H1 (cell line): Measurements from ENCODE around the gene MINAR2. TPM values are rescaled to one million over a fixed set of nuclear protein-coding genes. Genes with fewer than 3 reads are reported as not detected.

Source experiments
- CTCF ChIA-PET: fragments of 300-600 bp; sonication (Branson Sonifier 250); formaldehyde crosslinking; loops from one replicate; lab custom pipeline; 2021; ENCODE audit not compliant: partially characterized antibody; lab: Charles Lee
- POLR2A ChIA-PET: fragments of 300-600 bp; sonication (Branson Sonifier 250); formaldehyde crosslinking; loops from one replicate; lab custom pipeline; 2021; ENCODE audit warnings: inconsistent platforms; ENCODE audit not compliant: partially characterized antibody; lab: Charles Lee
- DNase-seq, 2 experiments: peaks; one replicate each; pipeline versions ENCODE4 v3.0.0 to v3.0.0-alpha.2; 2010 to 2022; ENCODE audit warnings: low spot score in 2 of 2, low read depth in 1 of 2, mixed read lengths in 1 of 2
- FAIRE-seq: peaks from 2 replicates; lab custom pipeline; 2011; peaks lifted over from hg19 to GRCh38; lab: Jason Lieb, UNC
- H2AFZ ChIP-seq: 2 replicates; pipeline ENCODE4 v1.8.1; 2012; ENCODE audit warnings: low read length, inconsistent platforms
- H2AK5ac ChIP-seq: 2 replicates; pipeline ENCODE4 v1.6.1; 2013; ENCODE audit warnings: low read depth, low read length
- H2BK120ac ChIP-seq: replicated peaks from 2 replicates; pipeline ENCODE3; 2013; ENCODE audit warnings: low read depth, low read length, inconsistent platforms
- H2BK12ac ChIP-seq: 2 replicates; pipeline ENCODE4 v1.6.1; 2013; ENCODE audit warnings: low read depth, low read length
- H2BK15ac ChIP-seq: 2 replicates; pipeline ENCODE4 v1.6.1; 2013; ENCODE audit warnings: low read length
- H2BK20ac ChIP-seq: 2 replicates; pipeline ENCODE4 v1.6.1; 2013; ENCODE audit warnings: low read length
- H2BK5ac ChIP-seq: 2 replicates; pipeline ENCODE4 v1.6.1; 2013; ENCODE audit warnings: low read depth, low read length
- H3K14ac ChIP-seq: 2 replicates; pipeline ENCODE4 v1.6.1; 2013; ENCODE audit warnings: inconsistent platforms; ENCODE audit not compliant: insufficient read length
- H3K18ac ChIP-seq: 2 replicates; pipeline ENCODE4 v1.6.1; 2013; ENCODE audit warnings: low read length; ENCODE audit errors: extremely low read depth
- H3K23ac ChIP-seq: 2 replicates; pipeline ENCODE4 v1.6.1; 2013; ENCODE audit warnings: inconsistent platforms; ENCODE audit not compliant: insufficient read length
- H3K23me2 ChIP-seq: 2 replicates; pipeline ENCODE4 v1.6.1; 2013; ENCODE audit warnings: low read depth, low read length
- H3K27ac ChIP-seq: 2 replicates; pipeline ENCODE4 v1.6.1; 2011; ENCODE audit warnings: low read depth, low read length, inconsistent platforms
- H3K27me3 ChIP-seq, 4 experiments: replicated peaks in 1 of 4; 1 replicate in 1 of 4; 2 replicates in 3 of 4; pipeline versions ENCODE4 v1.6.1 to v1.8.1; 2011 to 2013; ENCODE audit warnings: low read length in 3 of 4, mild to moderate bottlenecking in 3 of 4, inconsistent platforms in 2 of 4, mixed read lengths in 2 of 4, moderate library complexity in 1 of 4; ENCODE audit not compliant: control insufficient read depth in 3 of 4, insufficient read depth in 3 of 4; ENCODE audit errors: extremely low read depth in 1 of 4
- H3K36me3 ChIP-seq, 4 experiments: 2 replicates each; pipeline versions ENCODE4 v1.6.1 to v1.8.1; 2011 to 2013; ENCODE audit warnings: mild to moderate bottlenecking in 4 of 4, low read length in 3 of 4, moderate library complexity in 2 of 4, control low read depth in 1 of 4, inconsistent platforms in 1 of 4; ENCODE audit not compliant: insufficient read depth in 4 of 4, control insufficient read depth in 2 of 4
- H3K4ac ChIP-seq: replicated peaks from 2 replicates; pipeline ENCODE3; 2013; ENCODE audit warnings: low read length, low read depth, mixed read lengths, inconsistent platforms; ENCODE audit not compliant: insufficient read length
- H3K4me1 ChIP-seq, 4 experiments: replicated peaks in 1 of 4; 1 replicate in 1 of 4; 2 replicates in 3 of 4; pipeline versions ENCODE4 v1.6.1 to v1.8.1; 2011 to 2013; ENCODE audit warnings: low read length in 3 of 4, inconsistent platforms in 2 of 4, mixed read lengths in 1 of 4; ENCODE audit not compliant: insufficient read depth in 4 of 4, control insufficient read depth in 3 of 4
- H3K4me2 ChIP-seq, 2 experiments: 2 replicates each; pipeline versions ENCODE4 v1.6.1 to v1.8.1; 2011 to 2013; ENCODE audit warnings: low read depth in 2 of 2, low read length in 2 of 2, control low read depth in 1 of 2, inconsistent platforms in 1 of 2, mild to moderate bottlenecking in 1 of 2; ENCODE audit not compliant: insufficient read depth in 1 of 2
- H3K4me3 ChIP-seq, 4 experiments: fragments of 200-600, 300-600 bp in 1 of 4; sonication (generic), shearing (Covaris generic), sonication (Bioruptor Twin) in 1 of 4; 2 replicates each; pipeline versions ENCODE4 v1.5.1 to v1.8.1; 2011 to 2016; ENCODE audit warnings: low read length in 4 of 4, low read depth in 3 of 4, control low read depth in 2 of 4, inconsistent platforms in 2 of 4, mild to moderate bottlenecking in 2 of 4, mixed read lengths in 1 of 4, moderate library complexity in 1 of 4; ENCODE audit not compliant: insufficient read depth in 2 of 4; ENCODE audit errors: extremely low read depth in 1 of 4
- H3K56ac ChIP-seq: replicated peaks from 2 replicates; pipeline ENCODE3; 2013; ENCODE audit warnings: low read depth, mild to moderate bottlenecking, mixed read lengths, low read length, inconsistent platforms; ENCODE audit not compliant: insufficient read length
- H3K79me1 ChIP-seq: 2 replicates; pipeline ENCODE4 v1.6.1; 2013; ENCODE audit warnings: low read depth, low read length, control low read depth
- H3K79me2 ChIP-seq, 2 experiments: 2 replicates each; pipeline versions ENCODE4 v1.6.1 to v1.8.1; 2012 to 2013; ENCODE audit warnings: low read length in 2 of 2, mild to moderate bottlenecking in 2 of 2, inconsistent platforms in 1 of 2; ENCODE audit not compliant: insufficient read depth in 2 of 2, control insufficient read depth in 1 of 2
- H3K9ac ChIP-seq, 4 experiments: replicated peaks in 1 of 4; 1 replicate in 1 of 4; 2 replicates in 3 of 4; pipeline versions ENCODE4 v1.6.1 to v1.8.1; 2011 to 2013; ENCODE audit warnings: low read depth in 3 of 4, low read length in 3 of 4, control low read depth in 2 of 4, mild to moderate bottlenecking in 2 of 4, moderate library complexity in 2 of 4, inconsistent platforms in 1 of 4; ENCODE audit errors: extremely low read depth in 1 of 4
- H3K9me3 ChIP-seq, 2 experiments: 2 replicates each; pipeline versions ENCODE4 v1.6.1 to v1.8.1; 2012 to 2013; ENCODE audit warnings: mild to moderate bottlenecking in 2 of 2, moderate library complexity in 2 of 2, control low read depth in 1 of 2, inconsistent platforms in 1 of 2, low read depth in 1 of 2, low read length in 1 of 2, mixed read lengths in 1 of 2; ENCODE audit not compliant: insufficient read depth in 2 of 2
- H4K20me1 ChIP-seq, 2 experiments: replicated peaks in 1 of 2; 2 replicates each; pipeline versions ENCODE3 to v1.8.1; 2011 to 2013; ENCODE audit warnings: inconsistent platforms in 2 of 2, low read length in 2 of 2, mild to moderate bottlenecking in 1 of 2; ENCODE audit not compliant: insufficient read depth in 2 of 2, control insufficient read depth in 1 of 2
- H4K5ac ChIP-seq: 2 replicates; pipeline ENCODE4 v1.6.1; 2013; ENCODE audit warnings: low read length, low read depth, mixed read lengths, inconsistent platforms; ENCODE audit not compliant: insufficient read length
- H4K8ac ChIP-seq: 2 replicates; pipeline ENCODE4 v1.8.0; 2013; ENCODE audit warnings: mild to moderate bottlenecking, moderate library complexity, low read length, inconsistent platforms; ENCODE audit not compliant: insufficient read depth; ENCODE audit errors: extremely low read depth
- H4K91ac ChIP-seq: replicated peaks from 2 replicates; pipeline ENCODE3; 2013; ENCODE audit warnings: low read length, mixed read lengths, inconsistent platforms; ENCODE audit not compliant: insufficient read length
- CEBPB ChIP-seq: IDR thresholded peaks from 2 replicates; pipeline ENCODE4 v1.6.1; 2012; ENCODE audit warnings: low read depth, low read length
- EP300 ChIP-seq, 2 experiments: IDR thresholded peaks; 1 replicate in 1 of 2; 2 replicates in 1 of 2; pipeline ENCODE4 v1.6.1; 2011 to 2012; ENCODE audit warnings: low read depth in 2 of 2, low read length in 2 of 2, mild to moderate bottlenecking in 2 of 2, borderline replicate concordance in 1 of 2, inconsistent platforms in 1 of 2, moderate library complexity in 1 of 2
- GTF2F1 ChIP-seq: IDR thresholded peaks from 2 replicates; pipeline ENCODE4 v1.6.1; 2012; ENCODE audit warnings: low read depth, low read length, improper control_type of control experiment, borderline replicate concordance
- JUN ChIP-seq: IDR thresholded peaks from 2 replicates; pipeline ENCODE4 v1.6.1; 2011; ENCODE audit warnings: low read depth, mild to moderate bottlenecking, improper control_type of control experiment, low read length
- WGBS, 2 experiments: shearing (Covaris generic) in 1 of 2; methylation state at CpG; one replicate each; pipeline versions ENCODE4 v1.1.6 to v1.1.7; 2013 to 2015; ENCODE audit warnings: low lambda C conversion rate in 2 of 2, mixed read lengths in 2 of 2, inconsistent platforms in 1 of 2, low coverage in 1 of 2, missing lambda C conversion rate in 1 of 2; ENCODE audit not compliant: insufficient replicate concordance in 2 of 2, insufficient coverage in 1 of 2, insufficient read length in 1 of 2; ENCODE audit errors: extremely low coverage in 1 of 2, missing lambda C conversion rate in 1 of 2; 5-methylcytosine and 5-hydroxymethylcytosine counted together
- polyA plus RNA-seq, 7 experiments: library from polyadenylated mRNA; depleted of rRNA in 3 of 7; stranded (reverse) in 5 of 7; unstranded in 2 of 7; fragments of >200 nt in 5 of 7; fragments of 200-250 nt in 2 of 7; gene quantifications; 1 replicate in 5 of 7; 2 replicates in 1 of 7; 4 replicates in 1 of 7; pipeline versions ENCODE4 v1.2.1 to v1.2.3, GENCODE V29; 2011 to 2013; ENCODE audit warnings: missing spikeins in 2 of 7, mixed read lengths in 2 of 7
- total RNA-seq: library from RNA; stranded (reverse); fragmentation: NEBNext Ultra II Directional; extraction: Animal tissue kit (Norgen Biotek cat#: 25700); gene quantifications from 2 replicates; pipeline ENCODE4 v1.2.1, GENCODE V29; 2021

The MINAR2 gene
- total and polyA plus RNA-seq, 2 of the 8 experiments (the other 6 are each of a cell fraction or from before 2014, with no cell fraction given), result 0.17 TPM; not detected in 1

DNA sequence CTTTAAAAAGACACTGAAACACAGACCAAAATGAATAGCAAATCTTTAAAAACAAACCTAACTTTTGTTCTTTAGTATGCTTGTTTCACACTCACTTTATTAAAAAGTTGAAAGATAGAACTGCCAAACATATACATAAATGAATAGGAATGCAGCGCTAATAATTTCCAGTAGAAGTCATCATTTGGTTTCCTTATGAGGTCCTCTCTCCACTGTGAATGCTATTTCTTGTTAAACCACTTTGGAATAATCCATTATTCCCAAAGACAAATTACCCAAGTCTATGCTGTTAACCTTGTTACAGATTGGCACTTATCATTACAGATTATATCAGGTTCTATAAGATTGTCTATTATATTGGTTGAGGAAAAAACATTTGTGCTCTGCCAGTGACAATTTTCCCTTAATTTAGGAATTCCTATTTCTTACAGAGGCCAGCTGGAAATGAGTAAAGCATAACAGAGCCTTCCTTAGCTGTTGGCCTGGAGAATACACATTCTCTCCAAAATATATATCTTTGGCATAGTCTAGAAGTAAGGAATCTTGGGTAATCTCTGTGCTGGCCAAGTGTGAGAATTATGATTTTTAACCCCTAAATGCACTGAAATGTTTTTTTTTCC is 29.3 kb upstream of the MINAR2 start:
- Histone ChIP-seq H3K4me2 (no peak overlapping the region), H3K4me3 (no peak overlapping the region), H3K23ac (no peak overlapping the region), H3K18ac (no peak overlapping the region), H4K8ac (no peak overlapping the region), H3K27ac (no peak overlapping the region), H2AK5ac (no peak overlapping the region), H3K4ac (no peak overlapping the region), H4K5ac (no peak overlapping the region), H2BK5ac (no peak overlapping the region), H3K23me2 (no peaks in the 10 kb centered on the region), H3K9ac (no peak overlapping the region), H3K27me3 (no peaks in the 10 kb centered on the region), H3K79me1 (no peaks in the 10 kb centered on the region), H3K14ac (no peak overlapping the region), H4K91ac (no peak overlapping the region), H4K20me1 (no peaks in the 10 kb centered on the region), H3K36me3 (peaks cover 0 to 5% (median 2%) of the 10 kb centered on the region in 4 experiments; a peak in 2 of 8 replicates), H2AFZ (no peak overlapping the region), H3K9me3 (no peaks in the 10 kb centered on the region; a peak in 1 of 4 replicates), H2BK120ac (no peak overlapping the region), H3K56ac (no peak overlapping the region), H2BK20ac (no peak overlapping the region), H2BK15ac (no peak overlapping the region), H3K79me2 (no peaks in the 10 kb centered on the region), H3K4me1 (peaks cover 0 to 10% (median 3%) of the 10 kb centered on the region in 4 experiments; a peak in 4 of 7 replicates), H2BK12ac (no peak overlapping the region)
- no peak for FAIRE-seq
- TF ChIP-seq JUN, result no peak
- no peak for TF ChIP-seq CEBPB
- TF ChIP-seq GTF2F1, result no peak
- no peak for TF ChIP-seq EP300 (IDR thresholded peaks at IDR 0.05; ENCODE audit: borderline replicate concordance in 1 of 2, low read depth in 2 of 2, low read length in 2 of 2)
- POLR2A ChIA-PET, result no interaction called here
- CTCF ChIA-PET, result interaction anchor here (2.1 kb wide), 1 partner anchor 55 kb away, joined by 6 read pairs; no protein-coding TSS in a partner anchor
- WGBS, 2 experiments, result 100% methylated on average over 1 of the region's 1 CpG; no CpG with 5 or more reads in 1 of the 2 experiments
- no peak for DNase-seq
